A673 (cell line): ENCODE data around the gene NT5E. TPM values are rescaled to one million over a fixed set of nuclear protein-coding genes. Genes with fewer than 3 reads are reported as not detected.

Source experiments
- BruUV-seq: library from RNA; stranded (reverse); fragments of 400-500 nt; replicated peaks from 2 replicates; lab custom pipeline; 2021; lab: Mats Ljungman, UMichigan
- CTCF ChIA-PET: fragments of 300-600 bp; sonication (Branson Sonifier 250); formaldehyde crosslinking; loops from one replicate; lab custom pipeline; 2022; ENCODE audit warnings: antibody characterized with exemption; lab: Charles Lee
- POLR2A ChIA-PET: fragments of 300-600 bp; sonication (Branson Sonifier 250); formaldehyde crosslinking; loops from one replicate; lab custom pipeline; 2022; ENCODE audit warnings: antibody characterized with exemption; ENCODE audit not compliant: low non-redundant PET; lab: Charles Lee
- DNase-seq: peaks from one replicate; pipeline ENCODE4 v3.0.0-alpha.2; 2015; ENCODE audit warnings: low spot score
- H3K27ac ChIP-seq: fragments of 200-600 bp; sonication (generic); 2 replicates; pipeline ENCODE4 v1.5.1; 2016; ENCODE audit warnings: mixed run types, low read depth, mild to moderate bottlenecking, mixed read lengths, antibody characterized with exemption, low read length; ENCODE audit not compliant: poor library complexity, severe bottlenecking
- H3K27me3 ChIP-seq: fragments of 200-600 bp; sonication (generic); replicated peaks from 2 replicates; pipeline ENCODE4 v1.6.1; 2017; ENCODE audit warnings: mixed run types, low read depth, mild to moderate bottlenecking, mixed read lengths, antibody characterized with exemption, low read length; ENCODE audit not compliant: insufficient read depth, poor library complexity
- H3K36me3 ChIP-seq: fragments of 200-600 bp; sonication (generic); 2 replicates; pipeline ENCODE4 v1.6.1; 2016; ENCODE audit warnings: mixed run types, mild to moderate bottlenecking, mixed read lengths, antibody characterized with exemption, low read length; ENCODE audit not compliant: insufficient read depth, poor library complexity, severe bottlenecking
- H3K4me1 ChIP-seq: fragments of 200-600 bp; sonication (generic); 2 replicates; pipeline ENCODE4 v1.6.1; 2017; ENCODE audit warnings: mixed run types, mild to moderate bottlenecking, mixed read lengths, antibody characterized with exemption, low read length; ENCODE audit not compliant: insufficient read depth, poor library complexity, severe bottlenecking
- H3K4me3 ChIP-seq: fragments of 200-600 bp; sonication (generic); 2 replicates; pipeline ENCODE4 v1.5.1; 2016; ENCODE audit warnings: low read depth, mixed run types, mild to moderate bottlenecking, mixed read lengths, low read length; ENCODE audit not compliant: poor library complexity, severe bottlenecking
- H3K9me3 ChIP-seq: fragments of 200-600 bp; sonication (generic); 2 replicates; pipeline ENCODE4 v1.6.1; 2016; ENCODE audit warnings: mixed run types, low read depth, mild to moderate bottlenecking, mixed read lengths, antibody characterized with exemption, low read length; ENCODE audit not compliant: poor library complexity, severe bottlenecking
- CTCF ChIP-seq: fragments of 300-800, 200-600 bp; sonication (generic); conservative IDR thresholded peaks from 2 replicates; pipeline ENCODE4 v1.5.1; 2017; ENCODE audit warnings: low read depth, mild to moderate bottlenecking, antibody characterized with exemption, low read length, moderate library complexity, mixed read lengths
- EZH2 ChIP-seq: fragments of 200-600 bp; sonication (generic); IDR thresholded peaks from 2 replicates; pipeline ENCODE4 v1.6.1; 2017; ENCODE audit warnings: borderline replicate concordance, low read depth, mild to moderate bottlenecking, mixed read lengths, antibody characterized with exemption, low read length; ENCODE audit not compliant: poor library complexity, severe bottlenecking
- intact Hi-C: fragments of 100-400 bp; cut with micrococcal nuclease; formaldehyde crosslinking; loops from one replicate; pipeline ENCODE4 v1.10.0; 2022; ENCODE audit not compliant: unreplicated experiment
- total RNA-seq: library from RNA; stranded (reverse); gene quantifications from 2 replicates; pipeline ENCODE4 v1.2.3, GENCODE V29; 2021

The NT5E gene
- total RNA-seq, 1 experiment from 2014 or later, result 32.7 TPM

- H3K27ac ChIP-seq, result no peak overlapping the region
- intact Hi-C loops, result no loop called here
- H3K9me3 ChIP-seq, result peaks cover 5% of the 10 kb centered on the region
- TF ChIP-seq CTCF (no peak), EZH2 (no peak)
- ChIA-PET POLR2A (no interaction called here), CTCF (no interaction called here)
- no peak for DNase-seq
- H3K27me3 ChIP-seq, result no peaks in the 10 kb centered on the region
- H3K4me3 ChIP-seq, result no peak overlapping the region
- H3K4me1 ChIP-seq, result no peaks in the 10 kb centered on the region
- no peaks in the 10 kb centered on the region for H3K36me3 ChIP-seq
- BruUV-seq, result no TSS peak
Measured at GRCh38 chr6:85431271-85431670, 18.6 kb upstream of the NT5E start.

- POLR2A ChIA-PET, result no interaction called here
Measured at GRCh38 chr6:85432554-85432953, 17.3 kb upstream of the NT5E start.

GRCh38 chr6:85435851-85436250, 14.0 kb upstream of the NT5E start:
- Histone ChIP-seq H3K4me1 (no peaks in the 10 kb centered on the region), H3K27me3 (no peaks in the 10 kb centered on the region), H3K4me3 (no peak overlapping the region), H3K9me3 (no peaks in the 10 kb centered on the region), H3K36me3 (no peaks in the 10 kb centered on the region), H3K27ac (no peak overlapping the region)
- no peak for DNase-seq
- ChIA-PET CTCF (no interaction called here), POLR2A (no interaction called here)
- BruUV-seq, result no TSS peak
- intact Hi-C loops, result no loop called here
- TF ChIP-seq CTCF (no peak), EZH2 (no peak)

More at GRCh38 chr6:85432554-85432953, 17.3 kb upstream of the NT5E start:
- no peaks in the 10 kb centered on the region for H3K4me1 ChIP-seq
- H3K36me3 ChIP-seq, result no peaks in the 10 kb centered on the region
- BruUV-seq, result no TSS peak
- TF ChIP-seq EZH2 (no peak), CTCF (no peak)
- H3K27me3 ChIP-seq, result no peaks in the 10 kb centered on the region
- H3K9me3 ChIP-seq, result no peaks in the 10 kb centered on the region
- H3K27ac ChIP-seq, result no peak overlapping the region
- no peak overlapping the region for H3K4me3 ChIP-seq
- no peak for DNase-seq
- intact Hi-C loops, result no loop called here
- CTCF ChIA-PET, result interaction anchor here (0.7 kb wide), 1 partner anchor 10 kb away, joined by 3 read pairs; no protein-coding TSS in a partner anchor
